Endometrial microvascular endothelial cells (primary cell): ENCODE results near the gene TNFSF15. TPM values are rescaled to one million over a fixed set of nuclear protein-coding genes. Genes with fewer than 3 reads are reported as not detected.
"Not testable (repeated sequence)": the region's sequence is repeated elsewhere in the genome, so short reads cannot be mapped to it uniquely, and the experiment has no call there.

ENCODE experiments used
- in situ Hi-C: cut with HindIII; loops from 2 replicates; pipeline ENCODE4 v1.10.0; 2017; ENCODE audit warnings: low sequenced_read_pairs, low pct_unique_long_range_greater_than_20kb; ENCODE audit errors: inconsistent ontology term
- total RNA-seq: library from RNA; depleted of rRNA; stranded (reverse); fragments of >200 nt; gene quantifications from one replicate; pipeline ENCODE4 v1.2.3, GENCODE V29; 2015; ENCODE audit errors: inconsistent ontology term

The TNFSF15 gene
- total RNA-seq, 1 donor from 2014 or later = 2.7 TPM

DNA sequence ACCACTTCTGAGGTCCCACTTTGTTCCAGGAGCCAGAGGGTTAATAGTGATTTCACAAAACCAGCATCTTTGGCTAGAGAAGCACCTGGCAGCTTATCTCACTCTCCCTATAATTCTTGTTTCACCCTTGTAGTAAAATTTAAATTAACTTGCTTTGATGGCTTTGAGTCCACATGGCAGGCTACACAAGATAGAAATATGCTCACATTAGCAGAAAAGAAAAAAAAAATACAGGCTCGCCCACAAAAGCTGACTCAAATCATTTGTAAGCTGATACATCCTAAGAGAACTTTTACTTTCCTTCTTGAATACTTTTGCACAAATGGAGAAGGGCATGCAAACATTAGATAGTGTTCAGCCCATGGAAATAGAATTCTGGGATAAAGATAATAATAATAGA lies 36.2 kb downstream of the TNFSF15 start:
- in situ Hi-C loops = no loop called here

DNA sequence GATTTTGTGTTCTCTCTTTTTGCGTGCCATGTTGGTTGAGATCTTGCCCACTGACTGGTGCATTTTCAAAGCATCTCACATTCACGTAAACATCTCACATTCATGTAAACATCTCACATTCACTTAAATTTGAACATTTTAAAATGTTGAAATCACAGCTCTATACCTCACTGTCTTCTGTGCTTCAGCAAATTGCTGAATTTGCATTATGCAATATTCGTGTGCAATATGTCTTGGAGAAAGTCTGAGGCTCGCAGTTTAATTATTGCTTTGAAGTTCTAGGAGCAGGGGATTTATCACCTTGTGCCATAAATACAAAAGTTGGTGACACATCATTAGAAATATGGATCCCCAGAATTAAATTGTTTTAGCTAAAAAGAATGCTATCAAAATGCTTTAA lies 42.6 kb downstream of the TNFSF15 start:
- in situ Hi-C loops = no loop called here

DNA sequence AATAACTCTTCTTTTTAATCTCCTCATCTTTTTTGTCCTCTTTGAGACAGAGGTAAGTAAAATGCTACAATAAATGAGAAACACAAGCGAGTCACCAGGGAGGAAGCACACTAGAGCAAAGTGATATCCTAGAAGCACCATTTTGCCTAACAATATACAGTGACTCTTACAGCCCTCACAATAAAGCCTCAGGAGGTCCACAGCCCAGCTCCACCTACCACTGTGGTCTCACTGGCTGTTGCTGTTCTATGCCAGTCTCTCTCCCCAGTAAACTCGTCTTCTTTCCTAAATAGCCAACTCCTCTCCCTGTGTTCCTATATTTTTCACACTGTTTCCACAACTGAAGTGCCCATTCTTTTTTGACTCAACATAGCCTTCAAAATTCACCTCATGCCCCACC lies 44.3 kb downstream of the TNFSF15 start:
- in situ Hi-C loops = no loop called here

DNA sequence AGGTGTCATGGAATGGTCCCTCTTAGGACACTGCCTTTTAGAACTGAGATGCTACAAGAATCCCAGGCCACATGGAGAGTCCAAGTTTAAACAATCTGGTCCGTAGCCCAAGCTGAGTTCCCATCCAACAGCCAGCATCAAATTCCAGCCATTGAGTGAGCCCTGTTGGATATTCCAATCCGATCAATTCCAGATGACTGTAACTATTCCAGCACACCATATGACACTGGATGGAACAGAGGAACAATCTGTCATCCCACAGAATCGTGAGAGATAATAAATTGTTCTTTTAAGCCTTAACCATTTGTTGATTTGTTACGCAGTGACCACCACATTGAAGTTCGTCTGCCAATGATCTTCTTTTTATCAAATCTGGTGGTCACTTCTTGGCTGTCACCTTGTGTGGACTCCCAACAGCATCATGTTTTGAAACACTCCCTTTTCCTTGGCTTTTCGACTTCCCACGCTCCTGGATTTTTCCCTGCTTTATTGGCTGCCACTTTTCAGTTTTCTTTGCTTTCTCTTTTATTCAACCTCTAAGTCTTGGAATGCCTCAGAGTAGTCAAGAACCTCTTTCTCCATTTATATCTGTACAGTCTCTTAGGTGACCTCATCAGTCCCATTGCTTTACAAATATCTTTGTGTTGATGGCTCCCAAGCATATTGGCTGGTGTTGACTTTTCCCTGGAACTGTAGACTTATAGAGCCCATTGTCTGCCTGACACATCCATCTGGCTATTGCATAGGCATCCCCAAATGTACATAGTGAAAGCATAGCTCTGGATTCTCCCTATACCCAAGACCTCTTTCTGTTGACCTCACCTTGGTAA lies 46.1 kb downstream of the TNFSF15 start:
- in situ Hi-C loops = no loop called here

DNA sequence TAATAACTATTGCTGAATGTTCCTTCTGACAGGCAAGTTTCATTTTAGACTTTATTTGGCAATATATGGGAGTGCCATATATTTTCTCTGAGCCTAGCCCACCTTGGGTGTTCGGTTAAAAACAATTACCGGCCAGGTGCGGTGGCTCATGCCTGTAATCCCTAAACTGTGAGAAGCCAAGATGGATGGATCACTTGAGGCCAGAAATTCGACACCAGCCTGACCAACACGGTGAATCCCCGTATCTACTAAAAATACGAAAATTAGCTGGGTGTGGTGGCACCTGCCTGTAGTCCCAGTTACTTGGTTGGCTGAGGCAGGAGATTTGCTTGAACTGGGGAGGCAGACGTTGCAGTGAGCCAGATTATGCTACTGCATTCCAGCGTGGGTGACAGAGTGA lies 47.9 kb downstream of the TNFSF15 start:
- in situ Hi-C loops = no loop called here

DNA sequence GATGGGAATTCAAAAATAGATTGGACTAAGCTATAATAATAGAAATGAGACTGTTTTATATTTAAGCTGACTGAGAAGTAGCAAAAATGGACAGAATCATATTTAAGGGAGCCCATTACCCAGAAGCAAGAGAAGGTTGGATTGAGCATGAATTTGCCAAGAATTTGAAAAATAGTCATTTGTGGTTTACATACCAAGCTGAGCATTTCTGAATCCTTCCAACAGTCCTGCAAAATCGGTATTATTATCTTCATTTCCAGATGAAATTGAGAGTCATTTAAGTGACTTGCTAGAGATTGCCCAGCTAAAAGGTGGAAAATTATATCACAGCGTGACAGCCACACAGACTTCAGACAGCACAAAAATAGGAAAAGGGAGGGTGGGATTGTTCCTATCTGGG lies 48.4 kb downstream of the TNFSF15 start:
- in situ Hi-C loops = no loop called here

DNA sequence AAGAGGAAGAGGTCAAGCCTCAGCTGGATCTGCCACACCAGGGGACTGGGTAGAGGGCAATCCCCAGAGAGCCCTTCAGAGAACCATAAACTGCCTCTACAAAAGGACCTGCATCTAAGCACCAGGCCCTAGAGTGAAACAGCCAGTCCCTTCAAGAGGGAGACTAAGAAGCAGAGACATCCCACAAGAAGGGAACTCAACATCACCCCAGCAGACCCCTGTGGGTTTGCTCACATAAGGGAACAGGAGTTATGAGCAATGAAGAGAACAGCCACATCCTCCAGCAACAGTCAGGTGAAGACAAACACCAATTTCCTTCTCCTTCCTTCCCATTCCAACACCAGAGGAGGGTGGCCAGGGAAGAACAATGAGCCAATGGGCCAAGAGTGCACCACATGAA lies 48.9 kb downstream of the TNFSF15 start:
- in situ Hi-C loops = no loop called here

DNA sequence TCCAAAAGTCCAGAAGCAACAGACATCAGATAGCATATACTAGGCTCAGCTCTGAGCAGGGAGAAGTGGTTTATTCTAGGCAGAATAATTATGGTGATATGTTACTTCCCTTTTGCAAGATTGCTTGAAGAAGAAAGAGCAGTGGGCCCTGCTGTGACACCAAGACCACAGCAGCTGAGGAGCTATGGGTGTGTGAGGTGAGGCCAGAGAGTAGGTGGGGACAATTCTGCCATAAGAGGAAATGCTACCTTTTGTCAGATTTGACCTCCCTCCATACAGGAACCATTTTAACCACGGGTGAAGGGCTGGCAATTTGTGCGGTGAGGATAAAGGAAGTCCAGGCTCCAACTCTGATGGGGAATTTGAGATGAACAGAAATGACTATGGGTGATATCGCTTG lies 51.3 kb downstream of the TNFSF15 start:
- in situ Hi-C loops = no loop called here

DNA sequence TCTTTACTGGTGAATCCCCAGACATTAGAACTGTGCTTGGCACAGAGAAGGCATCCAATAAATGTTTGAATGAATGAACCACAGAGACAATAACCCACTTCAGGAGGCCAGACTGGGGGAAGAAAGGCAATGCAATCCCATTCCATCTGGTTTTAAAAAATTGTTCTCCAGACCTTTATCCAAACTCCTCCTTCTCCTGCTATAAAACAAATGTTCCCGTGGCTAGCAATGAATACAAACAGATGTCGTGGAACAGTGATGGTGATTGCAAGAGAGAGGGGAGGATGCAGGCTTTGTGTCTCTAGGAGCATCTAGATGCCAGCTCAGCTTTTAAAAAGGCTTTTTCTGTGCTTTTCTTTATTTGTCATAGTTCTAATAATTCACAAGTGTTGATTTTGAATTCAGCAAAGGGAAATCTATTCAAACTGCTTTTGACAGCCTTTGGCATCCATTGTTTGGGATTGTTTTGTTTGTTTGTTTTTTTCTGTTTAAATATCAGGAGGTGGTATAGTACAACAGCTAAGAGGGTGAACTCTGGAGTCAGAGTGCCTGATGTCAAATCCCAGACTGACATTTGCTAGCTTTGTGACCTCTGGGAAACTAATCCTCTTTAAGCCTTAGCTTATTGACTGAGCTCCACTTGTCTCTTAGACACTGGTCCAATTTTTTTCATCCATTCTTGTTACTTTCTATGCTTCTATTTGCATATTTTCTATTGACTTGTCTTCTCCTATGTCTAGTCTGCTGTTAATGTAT lies 59.1 kb downstream of the TNFSF15 start:
- in situ Hi-C loops = no loop called here

DNA sequence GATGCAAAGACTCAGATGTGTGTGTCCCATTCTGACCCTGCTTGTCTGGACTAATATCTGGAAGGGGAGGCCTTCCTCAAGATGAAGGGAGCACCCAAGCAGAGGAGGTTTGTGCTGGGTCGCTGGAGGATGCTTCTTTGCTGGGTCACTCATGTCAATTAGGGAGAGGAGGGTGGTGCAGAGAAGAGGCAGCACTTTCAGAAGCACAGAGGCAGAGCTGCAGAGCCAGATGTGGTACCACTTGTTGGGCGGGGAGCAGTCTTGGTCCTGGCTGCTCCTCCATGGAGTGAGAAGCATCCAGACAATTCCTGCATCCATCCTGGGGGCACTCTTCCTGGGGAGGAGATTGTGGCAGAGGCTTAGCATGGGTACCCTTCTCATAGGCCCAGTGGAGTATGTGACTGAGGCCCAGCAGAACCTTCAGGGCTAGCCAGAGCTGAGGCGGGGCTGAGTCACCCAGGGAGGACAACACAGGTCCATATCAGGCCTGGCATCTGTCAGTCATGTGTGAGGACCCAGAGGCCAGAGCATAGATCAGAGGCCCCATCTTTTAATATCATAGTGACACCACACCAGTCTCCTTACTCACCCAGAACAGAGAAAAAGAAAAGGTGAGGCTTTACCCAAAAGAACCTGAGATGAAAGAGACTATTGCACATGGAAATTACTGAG lies 59.8 kb downstream of the TNFSF15 start:
- in situ Hi-C loops = no loop called here

DNA sequence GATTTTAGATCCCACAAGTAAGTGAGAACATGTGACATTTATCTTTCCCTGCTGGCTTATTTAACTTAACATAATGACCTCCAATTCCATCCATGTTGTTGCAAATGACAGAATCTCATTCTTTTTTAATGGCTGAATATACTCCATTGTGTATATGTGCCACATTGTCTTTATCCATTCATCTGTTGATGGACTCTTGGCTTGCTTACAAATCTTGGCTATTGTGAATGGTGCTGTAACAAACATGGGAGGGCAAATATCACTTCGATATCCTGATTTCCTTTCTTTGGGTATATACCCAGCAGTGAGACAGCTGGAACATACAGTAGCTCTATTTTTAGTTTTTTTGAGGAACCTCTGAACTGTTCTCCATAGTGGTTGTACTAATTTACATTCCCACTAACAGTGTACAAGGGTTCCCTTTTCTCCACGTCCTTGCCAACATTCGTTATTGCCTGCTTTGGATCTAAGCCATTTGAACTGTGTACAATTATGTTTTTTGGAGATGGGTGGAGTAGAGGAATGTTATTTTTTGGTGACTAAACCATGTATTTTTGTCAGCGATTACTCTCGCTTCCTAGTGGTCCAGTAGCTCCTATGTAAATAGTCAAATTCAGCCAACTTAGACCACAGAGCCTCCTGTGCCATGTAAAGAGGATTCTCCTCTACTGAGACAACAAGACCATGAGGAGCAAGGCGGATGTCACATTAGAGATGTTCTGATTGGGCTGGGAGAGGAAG lies 60.6 kb downstream of the TNFSF15 start:
- in situ Hi-C loops = no loop called here

DNA sequence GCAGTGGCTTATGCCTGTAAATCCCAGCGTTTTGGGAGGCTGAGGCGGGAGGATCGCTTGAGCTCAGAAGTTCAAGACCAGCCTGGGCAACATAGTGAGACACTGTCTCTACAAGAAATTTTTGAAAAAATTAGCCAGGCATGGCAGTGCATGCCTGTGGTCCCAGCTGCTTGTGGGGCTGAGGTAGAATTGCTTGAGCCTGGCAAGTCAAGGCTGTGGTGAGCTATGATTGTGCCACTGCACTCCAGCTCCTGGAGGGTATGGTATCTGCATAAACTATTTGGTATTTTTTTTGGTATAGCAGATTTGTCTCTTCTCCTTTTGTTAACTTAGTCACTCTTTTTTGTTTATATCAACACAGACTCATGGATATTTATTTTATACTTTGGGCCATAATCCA lies 62.4 kb downstream of the TNFSF15 start:
- in situ Hi-C loops = no loop called here

DNA sequence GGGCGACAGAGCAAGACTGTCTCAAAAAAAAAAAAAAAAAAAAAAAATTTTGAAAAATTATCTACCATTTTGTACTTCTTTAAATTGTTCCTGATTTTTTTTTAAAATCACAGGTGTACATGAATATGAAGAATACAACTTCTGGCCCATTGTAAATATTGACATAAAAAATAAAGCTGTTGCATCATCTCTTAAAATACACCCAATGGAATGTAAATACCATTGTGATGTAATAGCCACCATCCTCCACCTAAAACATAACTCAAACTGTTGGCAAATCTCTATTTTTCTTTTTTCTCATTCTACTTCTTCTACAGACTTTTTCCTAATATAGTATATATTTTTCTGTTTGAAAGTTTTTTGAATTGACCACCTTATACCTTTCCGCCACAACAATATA lies 62.9 kb downstream of the TNFSF15 start:
- in situ Hi-C loops = no loop called here

DNA sequence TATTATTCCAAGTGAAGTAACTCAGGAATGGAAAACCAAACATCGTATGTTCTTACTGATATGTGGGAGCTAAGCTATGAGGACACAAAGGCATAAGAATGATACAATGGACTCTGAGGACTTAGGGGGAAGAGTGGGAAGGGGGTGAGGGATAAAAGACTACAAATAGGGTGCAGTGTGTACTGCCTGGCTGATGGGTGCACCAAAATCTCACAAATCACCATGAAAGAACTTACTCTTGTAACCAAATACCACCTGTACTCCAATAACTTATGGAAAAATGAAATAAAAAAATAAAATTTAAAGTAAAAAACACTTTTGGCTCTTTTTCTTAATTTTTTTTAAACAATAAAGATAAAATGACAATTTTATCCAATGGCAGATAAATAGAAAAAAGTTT lies 64.3 kb downstream of the TNFSF15 start:
- in situ Hi-C loops = not testable (repeated sequence)

DNA sequence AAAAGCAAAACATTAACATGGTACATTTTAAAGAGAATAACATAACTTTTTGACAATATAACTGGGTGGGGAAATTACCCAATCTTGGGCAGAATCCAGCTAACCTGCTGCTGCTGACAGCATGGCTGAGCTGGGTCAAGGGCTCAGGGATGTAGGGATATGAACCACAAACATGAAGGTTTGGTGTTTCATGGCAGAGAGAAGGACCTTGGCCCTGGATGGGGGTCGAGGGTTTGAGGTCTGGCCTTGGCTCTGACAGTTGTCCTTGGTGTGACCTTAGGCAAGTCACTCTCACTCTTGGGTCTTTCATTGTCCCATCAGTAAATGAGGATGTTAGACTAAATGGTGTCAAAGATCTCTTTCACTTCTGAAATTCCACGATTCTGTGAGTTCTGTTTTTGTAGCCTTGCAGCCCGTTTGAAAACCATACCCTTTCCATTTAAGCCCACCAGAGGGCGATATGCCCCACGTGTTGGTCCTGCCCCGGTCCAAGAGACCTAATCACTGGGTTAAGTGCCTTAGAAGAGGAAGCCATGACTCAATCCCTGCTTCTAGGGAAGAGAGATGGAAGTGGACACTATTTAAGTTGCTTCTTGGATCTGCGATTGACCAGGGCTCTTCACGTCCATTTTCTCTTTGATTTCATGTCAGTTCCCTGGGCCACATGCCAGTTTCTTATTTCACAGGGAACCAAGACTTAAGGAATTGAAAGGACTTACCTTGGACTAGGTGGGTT lies 67.1 kb downstream of the TNFSF15 start:
- in situ Hi-C loops = no loop called here

DNA sequence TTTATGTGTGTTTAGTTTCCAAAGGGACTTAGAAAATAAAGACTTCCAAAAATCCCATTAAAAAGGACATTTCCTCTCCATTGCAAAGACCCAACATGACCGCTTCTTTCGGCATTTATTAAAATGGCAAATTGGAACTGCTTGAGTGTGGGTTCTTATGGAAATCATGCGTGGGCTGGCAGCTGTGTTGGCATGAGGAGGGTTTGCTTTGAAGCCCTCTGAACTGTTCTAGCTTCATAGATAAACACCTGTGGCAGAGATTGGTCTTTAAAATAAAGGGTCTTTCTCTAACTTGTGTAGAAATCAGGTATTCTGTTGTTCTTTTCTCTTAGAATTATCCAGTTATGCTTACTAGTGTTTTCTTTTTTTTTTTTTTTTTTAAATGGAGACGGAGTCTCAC lies 68.0 kb downstream of the TNFSF15 start:
- in situ Hi-C loops = no loop called here

DNA sequence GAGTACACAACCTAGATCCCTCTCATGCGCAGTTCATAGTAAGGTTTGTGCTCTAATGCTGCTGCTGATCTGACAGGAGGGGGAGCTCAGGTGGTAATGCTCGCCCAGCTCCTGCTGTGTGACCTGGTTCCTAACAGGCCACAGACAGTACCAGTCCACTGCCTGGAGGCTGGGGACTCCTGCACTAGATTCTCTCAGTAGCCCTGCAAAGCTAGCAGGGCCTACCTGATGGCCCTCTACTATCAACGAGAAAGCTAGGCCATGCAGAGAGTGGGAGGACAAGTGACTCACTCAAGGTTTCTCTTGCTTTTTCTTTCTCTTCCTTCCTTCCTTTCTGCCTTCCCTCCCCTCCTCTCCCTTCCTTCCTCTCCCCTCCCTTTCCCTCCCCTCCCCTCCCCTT lies 68.7 kb downstream of the TNFSF15 start:
- in situ Hi-C loops = no loop called here

DNA sequence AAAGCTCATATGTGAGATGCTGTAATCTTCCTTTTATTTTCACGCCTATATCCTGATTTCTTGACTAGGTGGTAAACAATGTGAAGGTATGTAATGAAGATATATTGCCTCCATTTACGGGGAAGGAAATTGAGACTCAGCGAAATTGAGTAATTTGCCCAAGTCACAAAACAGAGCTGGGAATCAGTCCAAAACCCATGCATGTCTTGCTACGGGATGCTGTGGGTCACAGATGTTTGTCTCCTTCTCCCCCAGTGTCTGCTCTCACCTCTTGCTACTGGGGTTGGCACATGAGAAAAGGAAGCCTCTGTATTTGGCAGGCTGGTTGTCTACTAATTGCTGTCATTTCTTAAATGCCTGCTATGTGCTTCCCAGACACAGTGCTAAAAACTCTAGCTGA lies 70.1 kb downstream of the TNFSF15 start:
- in situ Hi-C loops = no loop called here

DNA sequence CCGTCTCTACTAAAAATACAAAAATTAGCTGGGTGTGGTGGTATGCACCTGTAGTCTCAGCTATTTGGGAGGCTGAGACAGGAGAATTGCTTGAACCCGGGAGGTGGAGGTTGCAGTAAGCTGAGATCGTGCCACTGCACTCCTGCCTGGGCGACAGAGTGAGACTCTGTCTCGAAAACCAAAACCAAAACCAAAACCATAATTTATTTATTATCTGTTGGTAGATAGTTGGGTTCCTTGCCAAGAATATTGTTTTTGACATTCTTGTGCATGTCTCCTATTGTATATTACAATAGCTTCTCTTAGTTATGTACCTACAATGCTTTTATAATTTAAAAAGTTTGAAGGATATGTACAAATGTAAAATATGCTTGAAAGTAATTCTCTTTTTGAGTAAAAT lies 70.7 kb downstream of the TNFSF15 start:
- in situ Hi-C loops = not testable (repeated sequence)
